GM21576 (cell line): ENCODE data around the gene TTC21B.

ENCODE experiments used
- ATAC-seq: cut with Tn5 transposase; IDR thresholded peaks from one replicate; pipeline ENCODE4 v1.9.1; 2021; ENCODE audit warnings: mild to moderate bottlenecking, moderate library complexity; ENCODE audit not compliant: unreplicated experiment

TTC21B gene

GRCh38 chr2:165839610-165840009 is 114.0 kb downstream of the TTC21B start:
- no peak for ATAC-seq

- ATAC-seq: no peak
Measured at GRCh38 chr2:165837122-165837521, 116.5 kb downstream of the TTC21B start.

DNA sequence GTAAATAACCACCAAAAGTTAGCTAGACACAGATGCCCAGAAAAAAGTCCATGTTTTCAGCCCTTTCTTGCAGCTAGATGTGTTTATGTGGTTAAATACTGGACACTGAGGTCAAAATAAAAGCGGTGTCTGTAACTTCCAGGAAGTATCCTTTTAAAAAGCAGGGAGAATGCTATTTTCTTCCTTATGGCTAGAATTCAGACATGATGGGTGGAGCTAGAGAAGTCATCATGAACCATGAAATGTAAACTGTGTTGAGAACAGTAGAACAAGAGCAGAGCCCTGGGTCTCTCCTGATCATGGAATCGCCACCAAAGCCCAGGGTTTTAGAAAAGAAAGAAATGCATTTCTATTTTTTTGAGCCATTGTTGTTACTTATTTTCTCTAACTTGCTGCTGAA is 118.2 kb downstream of the TTC21B start:
- ATAC-seq: no peak

DNA sequence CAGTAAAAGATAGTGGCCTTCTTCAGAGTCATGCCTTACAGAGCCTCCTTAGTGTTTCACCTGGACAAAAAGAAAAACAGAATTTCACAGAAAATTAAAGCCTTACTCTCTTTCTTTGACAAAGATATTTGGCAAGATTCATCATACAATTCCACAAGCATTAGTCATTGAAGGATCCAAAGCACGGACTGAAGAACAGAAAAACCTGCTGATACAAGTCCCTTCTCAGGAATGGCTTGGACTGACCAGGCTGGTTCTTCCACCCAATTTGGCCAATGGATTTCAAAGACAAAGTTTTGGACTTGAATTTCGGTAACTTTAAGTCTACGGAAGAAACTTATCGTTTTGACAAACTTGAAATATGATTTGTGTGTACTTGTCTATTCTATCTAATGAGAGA is 120.4 kb downstream of the TTC21B start:
- no peak for ATAC-seq

DNA sequence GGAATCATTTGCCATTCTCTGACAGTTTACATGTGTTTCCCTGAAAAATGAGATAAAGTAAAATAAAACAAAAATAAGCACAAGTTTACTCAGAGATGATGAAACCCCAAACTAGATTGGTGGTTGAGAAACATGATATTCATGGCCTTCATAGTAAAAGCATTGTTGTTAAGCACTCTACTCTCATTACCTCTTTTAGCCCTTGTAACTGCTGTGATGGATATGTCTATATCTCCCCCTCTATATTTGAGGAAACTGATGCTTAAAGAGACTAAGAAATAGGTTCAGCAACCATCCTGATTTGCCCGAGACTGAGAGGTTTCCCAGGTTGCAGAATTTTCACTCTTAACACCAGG is 125.7 kb downstream of the TTC21B start:
- no peak for ATAC-seq

- ATAC-seq: no peak
Measured at GRCh38 chr2:165827016-165827920, 126.3 kb downstream of the TTC21B start.

GRCh38 chr2:165825041-165825440 is 128.5 kb downstream of the TTC21B start:
- ATAC-seq: no peak
